ENCODE measurements around the gene SPAG16.

SPAG16 gene

GRCh38 chr2:213818436-213818835 is 534.2 kb downstream of the SPAG16 start:
- H3K27ac ChIP-seq, result no peak overlapping the region
- TF ChIP-seq ZFX (IDR thresholded peaks at IDR 0.05), result no peak
- TF ChIP-seq, protein P1, sequence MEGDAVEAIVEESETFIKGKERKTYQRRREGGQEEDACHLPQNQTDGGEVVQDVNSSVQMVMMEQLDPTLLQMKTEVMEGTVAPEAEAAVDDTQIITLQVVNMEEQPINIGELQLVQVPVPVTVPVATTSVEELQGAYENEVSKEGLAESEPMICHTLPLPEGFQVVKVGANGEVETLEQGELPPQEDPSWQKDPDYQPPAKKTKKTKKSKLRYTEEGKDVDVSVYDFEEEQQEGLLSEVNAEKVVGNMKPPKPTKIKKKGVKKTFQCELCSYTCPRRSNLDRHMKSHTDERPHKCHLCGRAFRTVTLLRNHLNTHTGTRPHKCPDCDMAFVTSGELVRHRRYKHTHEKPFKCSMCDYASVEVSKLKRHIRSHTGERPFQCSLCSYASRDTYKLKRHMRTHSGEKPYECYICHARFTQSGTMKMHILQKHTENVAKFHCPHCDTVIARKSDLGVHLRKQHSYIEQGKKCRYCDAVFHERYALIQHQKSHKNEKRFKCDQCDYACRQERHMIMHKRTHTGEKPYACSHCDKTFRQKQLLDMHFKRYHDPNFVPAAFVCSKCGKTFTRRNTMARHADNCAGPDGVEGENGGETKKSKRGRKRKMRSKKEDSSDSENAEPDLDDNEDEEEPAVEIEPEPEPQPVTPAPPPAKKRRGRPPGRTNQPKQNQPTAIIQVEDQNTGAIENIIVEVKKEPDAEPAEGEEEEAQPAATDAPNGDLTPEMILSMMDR (conservative IDR thresholded peaks at IDR 0.05), result no peak

- TF ChIP-seq ZFX (IDR thresholded peaks at IDR 0.05), result no peak
- TF ChIP-seq, protein P1 (conservative IDR thresholded peaks at IDR 0.05), result no peak
- H3K27ac ChIP-seq, result no peak overlapping the region
Observed at GRCh38 chr2:213834331-213834730, 550.1 kb downstream of the SPAG16 start.

DNA sequence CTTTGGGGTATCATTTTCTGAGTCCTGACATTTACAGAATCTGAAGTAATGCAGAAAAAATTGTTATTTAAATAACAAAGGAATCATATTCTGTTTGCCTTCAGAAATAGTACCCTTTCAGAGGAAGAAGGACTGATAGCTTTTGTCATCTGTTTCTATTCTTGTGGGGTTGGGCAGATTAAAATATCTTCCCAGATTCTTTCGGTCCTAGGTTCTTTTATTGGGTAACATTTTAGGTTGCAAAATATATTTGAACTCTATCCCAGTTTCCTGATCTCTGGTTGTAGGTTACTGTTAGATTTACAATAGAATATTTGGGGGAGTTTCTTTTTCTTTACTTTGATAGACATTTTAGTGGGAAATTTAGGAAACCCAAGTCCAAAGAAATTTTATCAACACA is 550.5 kb downstream of the SPAG16 start:
- no peak overlapping the region for H3K27ac ChIP-seq
- no peak for TF ChIP-seq ZFX (IDR thresholded peaks at IDR 0.05)
- TF ChIP-seq, protein P1 (conservative IDR thresholded peaks at IDR 0.05), result no peak

- TF ChIP-seq ZFX (IDR thresholded peaks at IDR 0.05), result no peak
- TF ChIP-seq, protein P1 (conservative IDR thresholded peaks at IDR 0.05), result no peak
Observed at GRCh38 chr2:213846856-213847255, 562.6 kb downstream of the SPAG16 start.

DNA sequence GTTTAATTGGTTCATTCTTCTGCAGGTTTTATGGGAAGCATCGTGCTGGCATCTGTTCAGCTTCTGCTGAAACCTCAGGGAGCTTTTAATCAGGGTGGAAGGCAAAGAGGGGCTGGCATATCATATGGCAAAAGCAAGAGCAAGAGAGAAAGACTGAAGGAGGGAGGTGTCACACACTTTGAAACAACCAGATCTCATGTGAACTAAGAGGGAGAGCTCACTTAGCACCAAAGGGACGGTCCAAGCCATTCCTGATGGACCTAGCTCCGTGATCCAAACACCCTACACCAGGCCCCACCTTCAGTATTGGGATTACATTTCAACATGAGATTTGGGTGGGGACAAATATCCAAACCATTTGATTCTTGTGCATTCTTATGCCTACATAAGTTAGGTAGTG is 563.1 kb downstream of the SPAG16 start:
- H3K27ac ChIP-seq, result no peak overlapping the region; the same call in 1 of the 2 replicates
- no peak for TF ChIP-seq ZFX (IDR thresholded peaks at IDR 0.05)
- TF ChIP-seq, protein P1 (conservative IDR thresholded peaks at IDR 0.05), result no peak

More at GRCh38 chr2:213846856-213847255, 562.6 kb downstream of the SPAG16 start:
- no peak overlapping the region; the same call in 1 of the 2 replicates for H3K27ac ChIP-seq

GRCh38 chr2:213848631-213849030 is 564.4 kb downstream of the SPAG16 start:
- H3K27ac ChIP-seq, result no peak overlapping the region
- TF ChIP-seq, protein P1 (conservative IDR thresholded peaks at IDR 0.05), result no peak
- TF ChIP-seq ZFX (IDR thresholded peaks at IDR 0.05), result no peak

DNA sequence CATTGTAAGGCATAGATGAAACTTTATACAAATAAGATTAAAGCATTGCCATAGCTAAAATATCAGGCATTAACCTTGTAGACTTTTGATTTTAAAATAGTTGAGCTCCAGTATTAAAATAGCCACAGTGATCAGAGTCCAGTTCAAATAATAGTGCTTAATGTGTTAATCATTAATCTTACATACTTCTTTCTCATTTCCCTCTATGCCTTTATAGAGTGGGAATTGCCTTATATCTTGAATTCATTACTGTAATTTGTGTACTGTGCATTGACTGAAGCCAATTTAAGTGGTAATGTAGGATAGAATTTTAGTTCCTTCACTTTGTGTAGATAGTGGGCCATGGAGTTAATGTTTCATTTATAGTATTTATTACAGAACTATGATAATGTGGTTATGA is 577.4 kb downstream of the SPAG16 start:
- TF ChIP-seq, protein P1 (conservative IDR thresholded peaks at IDR 0.05), result no peak
- no peak for TF ChIP-seq ZFX (IDR thresholded peaks at IDR 0.05)
- no peak overlapping the region for H3K27ac ChIP-seq
